HEK293 (cell line): ENCODE results near the gene BIRC7.

Experiments
- BCL11B ChIP-seq: fragments of 450-650 bp; formaldehyde crosslinking; IDR thresholded peaks from 2 replicates; pipeline ENCODE4 v1.5.1; 2016; ENCODE audit warnings: low read depth, missing biosample characterization, missing genetic modification characterization
- GLIS1 ChIP-seq: fragments of 450-650 bp; formaldehyde crosslinking; IDR thresholded peaks from 2 replicates; pipeline ENCODE4 v1.5.1; 2016; ENCODE audit warnings: missing biosample characterization, missing genetic modification characterization
- GLIS2 ChIP-seq: fragments of 450-650 bp; formaldehyde crosslinking; IDR thresholded peaks from 2 replicates; pipeline ENCODE4 v1.5.1; 2016; ENCODE audit warnings: missing biosample characterization, missing genetic modification characterization
- KLF1 ChIP-seq: fragments of 450-650 bp; formaldehyde crosslinking; IDR thresholded peaks from 2 replicates; pipeline ENCODE4 v1.5.1; 2016; ENCODE audit warnings: missing biosample characterization, missing genetic modification characterization
- MZF1 ChIP-seq: fragments of 450-650 bp; formaldehyde crosslinking; IDR thresholded peaks from 2 replicates; pipeline ENCODE4 v1.5.1; 2017; ENCODE audit warnings: missing biosample characterization, missing genetic modification characterization, borderline replicate concordance
- SALL2 ChIP-seq: fragments of 450-650 bp; formaldehyde crosslinking; IDR thresholded peaks from 2 replicates; pipeline ENCODE4 v1.5.0; 2017; ENCODE audit warnings: missing biosample characterization, mild to moderate bottlenecking, missing genetic modification characterization, borderline replicate concordance
- TCF7L2 ChIP-seq: IDR thresholded peaks from 2 replicates; pipeline ENCODE4 v1.6.1; 2011; ENCODE audit warnings: low read depth, mild to moderate bottlenecking, inconsistent platforms, low read length, moderate library complexity, borderline replicate concordance
- ZBTB20 ChIP-seq: fragments of 450-650 bp; formaldehyde crosslinking; IDR thresholded peaks from 2 replicates; pipeline ENCODE4 v1.5.1; 2016; ENCODE audit warnings: missing biosample characterization, missing genetic modification characterization
- ZBTB8A ChIP-seq: fragments of 450-650 bp; formaldehyde crosslinking; IDR thresholded peaks from 2 replicates; pipeline ENCODE4 v1.5.1; 2016; ENCODE audit warnings: missing biosample characterization, missing genetic modification characterization
- ZFP3 ChIP-seq: fragments of 450-650 bp; formaldehyde crosslinking; IDR thresholded peaks from 2 replicates; pipeline ENCODE4 v1.5.1; 2016; ENCODE audit warnings: low read depth, missing biosample characterization, missing genetic modification characterization
- ZNF133 ChIP-seq: fragments of 450-650 bp; formaldehyde crosslinking; IDR thresholded peaks from 2 replicates; pipeline ENCODE4 v1.5.1; 2016; ENCODE audit warnings: missing biosample characterization, missing genetic modification characterization
- ZNF140 ChIP-seq: fragments of 450-650 bp; formaldehyde crosslinking; IDR thresholded peaks from 2 replicates; pipeline ENCODE4 v1.5.1; 2016; ENCODE audit warnings: missing biosample characterization, missing genetic modification characterization
- ZNF146 ChIP-seq: fragments of 450-650 bp; formaldehyde crosslinking; IDR thresholded peaks from 2 replicates; pipeline ENCODE4 v1.5.1; 2016; ENCODE audit warnings: missing biosample characterization, missing genetic modification characterization
- ZNF292 ChIP-seq: fragments of 450-650 bp; formaldehyde crosslinking; IDR thresholded peaks from 2 replicates; pipeline ENCODE4 v1.5.1; 2016; ENCODE audit warnings: low read depth, missing biosample characterization, missing genetic modification characterization, borderline replicate concordance
- ZNF302 ChIP-seq: fragments of 450-650 bp; formaldehyde crosslinking; IDR thresholded peaks from 2 replicates; pipeline ENCODE4 v1.5.1; 2016; ENCODE audit warnings: missing biosample characterization, missing genetic modification characterization, low read depth
- ZNF514 ChIP-seq: fragments of 450-650 bp; formaldehyde crosslinking; IDR thresholded peaks from 2 replicates; pipeline ENCODE4 v1.5.1; 2016; ENCODE audit warnings: missing biosample characterization, missing genetic modification characterization
- ZNF521 ChIP-seq: fragments of 450-650 bp; formaldehyde crosslinking; IDR thresholded peaks from 2 replicates; pipeline ENCODE4 v1.5.1; 2017; ENCODE audit warnings: missing biosample characterization, mild to moderate bottlenecking, missing genetic modification characterization
- ZNF621 ChIP-seq: fragments of 450-650 bp; formaldehyde crosslinking; IDR thresholded peaks from 2 replicates; pipeline ENCODE4 v1.5.1; 2017; ENCODE audit warnings: missing biosample characterization, missing genetic modification characterization
- ZNF707 ChIP-seq: fragments of 450-650 bp; formaldehyde crosslinking; IDR thresholded peaks from 2 replicates; pipeline ENCODE4 v1.5.1; 2016; ENCODE audit warnings: missing biosample characterization, missing genetic modification characterization
- ZSCAN23 ChIP-seq: fragments of 450-650 bp; formaldehyde crosslinking; IDR thresholded peaks from 2 replicates; pipeline ENCODE4 v1.5.1; 2016; ENCODE audit warnings: missing biosample characterization, missing genetic modification characterization
- ZSCAN30 ChIP-seq: fragments of 450-650 bp; IDR thresholded peaks from 2 replicates; pipeline ENCODE4 v1.5.1; 2018; ENCODE audit warnings: missing biosample characterization, mild to moderate bottlenecking, missing genetic modification characterization, moderate library complexity
- TF ChIP-seq, protein P1 (sequence below): fragments of 450-650 bp; formaldehyde crosslinking; conservative IDR thresholded peaks from 2 replicates; pipeline ENCODE4 v1.5.1; 2016; ENCODE audit warnings: low read depth, missing biosample characterization, missing genetic modification characterization
- TF ChIP-seq, protein P2 (sequence below): fragments of 450-650 bp; formaldehyde crosslinking; IDR thresholded peaks from 2 replicates; pipeline ENCODE4 v1.5.1; 2016; ENCODE audit warnings: missing biosample characterization, missing genetic modification characterization
- TF ChIP-seq, protein P3 (sequence below): fragments of 450-650 bp; formaldehyde crosslinking; IDR thresholded peaks from 2 replicates; pipeline ENCODE4 v1.5.1; 2017; ENCODE audit warnings: missing biosample characterization, missing genetic modification characterization
- TF ChIP-seq, protein P4 (sequence below): fragments of 450-650 bp; formaldehyde crosslinking; IDR thresholded peaks from 2 replicates; pipeline ENCODE4 v1.5.1; 2016; ENCODE audit warnings: missing biosample characterization, missing genetic modification characterization, borderline replicate concordance
- TF ChIP-seq, protein P5 (sequence below): fragments of 450-650 bp; formaldehyde crosslinking; IDR thresholded peaks from 2 replicates; pipeline ENCODE4 v1.5.1; 2016; ENCODE audit warnings: missing biosample characterization, missing genetic modification characterization, low read depth

The BIRC7 gene

DNA sequence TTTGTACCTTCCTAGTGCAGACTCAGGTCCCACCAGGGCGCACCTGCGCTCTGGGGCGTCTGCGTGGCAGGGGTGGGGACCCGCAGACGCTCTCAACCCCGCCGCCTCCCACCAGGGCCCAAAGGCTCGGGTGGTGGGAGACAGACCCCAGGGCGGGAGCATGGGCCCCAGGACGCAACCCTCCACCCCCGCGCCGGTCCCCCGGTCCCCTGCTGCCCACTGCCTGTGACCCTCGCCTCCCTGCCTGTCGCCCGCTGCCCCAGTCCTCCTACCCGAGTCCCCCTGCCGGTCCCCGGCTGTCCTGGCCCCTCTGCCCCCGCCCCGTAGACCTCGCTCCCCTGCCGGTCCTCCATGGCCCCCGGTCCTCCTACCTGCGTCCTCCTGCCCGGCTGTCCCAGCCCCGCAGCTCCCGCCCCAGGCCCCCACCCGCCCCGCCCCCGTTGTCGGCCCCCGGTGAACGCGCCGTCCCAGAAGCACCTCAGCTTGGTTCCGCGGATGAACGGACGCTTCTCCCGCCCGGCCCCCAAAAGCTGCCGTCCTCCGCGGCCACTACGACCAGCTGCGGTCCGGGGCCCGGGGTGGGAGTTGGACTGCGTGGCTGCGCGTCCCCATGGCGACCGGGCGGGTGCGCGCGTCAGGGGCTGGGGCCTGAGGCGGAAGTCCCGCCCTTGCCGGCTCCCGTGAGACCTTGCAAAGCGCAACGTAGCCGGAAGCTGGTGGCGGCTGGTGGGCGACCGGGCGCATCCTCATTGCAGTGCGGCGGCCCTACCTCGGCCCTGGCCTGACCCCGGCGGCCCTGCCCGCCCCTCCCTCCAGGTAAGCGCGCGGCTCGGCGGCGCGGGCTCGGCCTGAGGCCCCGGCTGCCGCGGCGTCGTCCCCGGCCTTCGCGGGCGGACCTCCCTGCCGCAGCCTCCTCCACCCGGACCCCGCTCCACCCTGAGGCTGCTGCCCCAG lies 36.7 kb downstream of the BIRC7 start, which contains the start of gene ARFGAP1 (continued):
- TF ChIP-seq, protein P1, sequence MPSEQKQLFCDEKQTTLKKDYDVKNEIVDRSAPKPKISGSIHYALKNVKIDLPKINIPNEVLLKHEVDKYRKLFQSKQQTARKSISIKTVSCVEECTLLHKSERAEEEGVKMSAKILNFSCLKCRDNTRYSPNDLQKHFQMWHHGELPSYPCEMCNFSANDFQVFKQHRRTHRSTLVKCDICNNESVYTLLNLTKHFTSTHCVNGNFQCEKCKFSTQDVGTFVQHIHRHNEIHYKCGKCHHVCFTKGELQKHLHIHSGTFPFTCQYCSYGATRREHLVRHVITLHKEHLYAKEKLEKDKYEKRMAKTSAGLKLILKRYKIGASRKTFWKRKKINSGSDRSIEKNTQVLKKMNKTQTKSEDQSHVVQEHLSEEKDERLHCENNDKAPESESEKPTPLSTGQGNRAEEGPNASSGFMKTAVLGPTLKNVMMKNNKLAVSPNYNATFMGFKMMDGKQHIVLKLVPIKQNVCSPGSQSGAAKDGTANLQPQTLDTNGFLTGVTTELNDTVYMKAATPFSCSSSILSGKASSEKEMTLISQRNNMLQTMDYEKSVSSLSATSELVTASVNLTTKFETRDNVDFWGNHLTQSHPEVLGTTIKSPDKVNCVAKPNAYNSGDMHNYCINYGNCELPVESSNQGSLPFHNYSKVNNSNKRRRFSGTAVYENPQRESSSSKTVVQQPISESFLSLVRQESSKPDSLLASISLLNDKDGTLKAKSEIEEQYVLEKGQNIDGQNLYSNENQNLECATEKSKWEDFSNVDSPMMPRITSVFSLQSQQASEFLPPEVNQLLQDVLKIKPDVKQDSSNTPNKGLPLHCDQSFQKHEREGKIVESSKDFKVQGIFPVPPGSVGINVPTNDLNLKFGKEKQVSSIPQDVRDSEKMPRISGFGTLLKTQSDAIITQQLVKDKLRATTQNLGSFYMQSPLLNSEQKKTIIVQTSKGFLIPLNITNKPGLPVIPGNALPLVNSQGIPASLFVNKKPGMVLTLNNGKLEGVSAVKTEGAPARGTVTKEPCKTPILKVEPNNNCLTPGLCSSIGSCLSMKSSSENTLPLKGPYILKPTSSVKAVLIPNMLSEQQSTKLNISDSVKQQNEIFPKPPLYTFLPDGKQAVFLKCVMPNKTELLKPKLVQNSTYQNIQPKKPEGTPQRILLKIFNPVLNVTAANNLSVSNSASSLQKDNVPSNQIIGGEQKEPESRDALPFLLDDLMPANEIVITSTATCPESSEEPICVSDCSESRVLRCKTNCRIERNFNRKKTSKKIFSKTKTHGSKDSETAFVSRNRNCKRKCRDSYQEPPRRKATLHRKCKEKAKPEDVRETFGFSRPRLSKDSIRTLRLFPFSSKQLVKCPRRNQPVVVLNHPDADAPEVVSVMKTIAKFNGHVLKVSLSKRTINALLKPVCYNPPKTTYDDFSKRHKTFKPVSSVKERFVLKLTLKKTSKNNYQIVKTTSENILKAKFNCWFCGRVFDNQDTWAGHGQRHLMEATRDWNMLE (tag by site-specific recombination) = no peak
- TF ChIP-seq ZNF140 (tag by site-specific recombination) (no peak), ZNF521 (tag by site-specific recombination) (no peak), MZF1 (tag by site-specific recombination) (no peak), GLIS2 (tag by site-specific recombination) (peak; percentile 42; the same call in 1 of the 2 replicates), ZBTB8A (0 out of 2 replicates have a peak, but pooled peaks have one; percentile 23), ZNF146 (tag by site-specific recombination) (no peak), KLF1 (peak; percentile 34; the same call in 1 of the 2 replicates), BCL11B (tag by site-specific recombination) (no peak), ZNF133 (tag by site-specific recombination) (no peak), ZNF292 (tag by site-specific recombination) (no peak), ZNF514 (no peak), ZNF621 (no peak), ZNF302 (tag by site-specific recombination) (no peak), ZBTB20 (tag by site-specific recombination) (no peak), ZSCAN23 (no peak), ZFP3 (tag by site-specific recombination) (no peak), SALL2 (no peak), ZSCAN30 (tag by site-specific recombination) (no peak), GLIS1 (no peak; the same call in 1 of the 2 replicates), ZNF707 (tag by site-specific recombination) (no peak), TCF7L2 (no peak)
- TF ChIP-seq, protein P2, sequence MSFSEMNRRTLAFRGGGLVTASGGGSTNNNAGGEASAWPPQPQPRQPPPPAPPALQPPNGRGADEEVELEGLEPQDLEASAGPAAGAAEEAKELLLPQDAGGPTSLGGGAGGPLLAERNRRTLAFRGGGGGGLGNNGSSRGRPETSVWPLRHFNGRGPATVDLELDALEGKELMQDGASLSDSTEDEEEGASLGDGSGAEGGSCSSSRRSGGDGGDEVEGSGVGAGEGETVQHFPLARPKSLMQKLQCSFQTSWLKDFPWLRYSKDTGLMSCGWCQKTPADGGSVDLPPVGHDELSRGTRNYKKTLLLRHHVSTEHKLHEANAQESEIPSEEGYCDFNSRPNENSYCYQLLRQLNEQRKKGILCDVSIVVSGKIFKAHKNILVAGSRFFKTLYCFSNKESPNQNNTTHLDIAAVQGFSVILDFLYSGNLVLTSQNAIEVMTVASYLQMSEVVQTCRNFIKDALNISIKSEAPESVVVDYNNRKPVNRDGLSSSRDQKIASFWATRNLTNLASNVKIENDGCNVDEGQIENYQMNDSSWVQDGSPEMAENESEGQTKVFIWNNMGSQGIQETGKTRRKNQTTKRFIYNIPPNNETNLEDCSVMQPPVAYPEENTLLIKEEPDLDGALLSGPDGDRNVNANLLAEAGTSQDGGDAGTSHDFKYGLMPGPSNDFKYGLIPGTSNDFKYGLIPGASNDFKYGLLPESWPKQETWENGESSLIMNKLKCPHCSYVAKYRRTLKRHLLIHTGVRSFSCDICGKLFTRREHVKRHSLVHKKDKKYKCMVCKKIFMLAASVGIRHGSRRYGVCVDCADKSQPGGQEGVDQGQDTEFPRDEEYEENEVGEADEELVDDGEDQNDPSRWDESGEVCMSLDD = no peak
- TF ChIP-seq, protein P3, sequence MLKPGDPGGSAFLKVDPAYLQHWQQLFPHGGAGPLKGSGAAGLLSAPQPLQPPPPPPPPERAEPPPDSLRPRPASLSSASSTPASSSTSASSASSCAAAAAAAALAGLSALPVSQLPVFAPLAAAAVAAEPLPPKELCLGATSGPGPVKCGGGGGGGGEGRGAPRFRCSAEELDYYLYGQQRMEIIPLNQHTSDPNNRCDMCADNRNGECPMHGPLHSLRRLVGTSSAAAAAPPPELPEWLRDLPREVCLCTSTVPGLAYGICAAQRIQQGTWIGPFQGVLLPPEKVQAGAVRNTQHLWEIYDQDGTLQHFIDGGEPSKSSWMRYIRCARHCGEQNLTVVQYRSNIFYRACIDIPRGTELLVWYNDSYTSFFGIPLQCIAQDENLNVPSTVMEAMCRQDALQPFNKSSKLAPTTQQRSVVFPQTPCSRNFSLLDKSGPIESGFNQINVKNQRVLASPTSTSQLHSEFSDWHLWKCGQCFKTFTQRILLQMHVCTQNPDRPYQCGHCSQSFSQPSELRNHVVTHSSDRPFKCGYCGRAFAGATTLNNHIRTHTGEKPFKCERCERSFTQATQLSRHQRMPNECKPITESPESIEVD (tag by site-specific recombination) = no peak
- TF ChIP-seq, protein P4, sequence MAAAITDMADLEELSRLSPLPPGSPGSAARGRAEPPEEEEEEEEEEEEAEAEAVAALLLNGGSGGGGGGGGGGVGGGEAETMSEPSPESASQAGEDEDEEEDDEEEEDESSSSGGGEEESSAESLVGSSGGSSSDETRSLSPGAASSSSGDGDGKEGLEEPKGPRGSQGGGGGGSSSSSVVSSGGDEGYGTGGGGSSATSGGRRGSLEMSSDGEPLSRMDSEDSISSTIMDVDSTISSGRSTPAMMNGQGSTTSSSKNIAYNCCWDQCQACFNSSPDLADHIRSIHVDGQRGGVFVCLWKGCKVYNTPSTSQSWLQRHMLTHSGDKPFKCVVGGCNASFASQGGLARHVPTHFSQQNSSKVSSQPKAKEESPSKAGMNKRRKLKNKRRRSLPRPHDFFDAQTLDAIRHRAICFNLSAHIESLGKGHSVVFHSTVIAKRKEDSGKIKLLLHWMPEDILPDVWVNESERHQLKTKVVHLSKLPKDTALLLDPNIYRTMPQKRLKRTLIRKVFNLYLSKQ = no peak
- TF ChIP-seq, protein P5, sequence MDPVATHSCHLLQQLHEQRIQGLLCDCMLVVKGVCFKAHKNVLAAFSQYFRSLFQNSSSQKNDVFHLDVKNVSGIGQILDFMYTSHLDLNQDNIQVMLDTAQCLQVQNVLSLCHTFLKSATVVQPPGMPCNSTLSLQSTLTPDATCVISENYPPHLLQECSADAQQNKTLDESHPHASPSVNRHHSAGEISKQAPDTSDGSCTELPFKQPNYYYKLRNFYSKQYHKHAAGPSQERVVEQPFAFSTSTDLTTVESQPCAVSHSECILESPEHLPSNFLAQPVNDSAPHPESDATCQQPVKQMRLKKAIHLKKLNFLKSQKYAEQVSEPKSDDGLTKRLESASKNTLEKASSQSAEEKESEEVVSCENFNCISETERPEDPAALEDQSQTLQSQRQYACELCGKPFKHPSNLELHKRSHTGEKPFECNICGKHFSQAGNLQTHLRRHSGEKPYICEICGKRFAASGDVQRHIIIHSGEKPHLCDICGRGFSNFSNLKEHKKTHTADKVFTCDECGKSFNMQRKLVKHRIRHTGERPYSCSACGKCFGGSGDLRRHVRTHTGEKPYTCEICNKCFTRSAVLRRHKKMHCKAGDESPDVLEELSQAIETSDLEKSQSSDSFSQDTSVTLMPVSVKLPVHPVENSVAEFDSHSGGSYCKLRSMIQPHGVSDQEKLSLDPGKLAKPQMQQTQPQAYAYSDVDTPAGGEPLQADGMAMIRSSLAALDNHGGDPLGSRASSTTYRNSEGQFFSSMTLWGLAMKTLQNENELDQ (tag by site-specific recombination) = no peak
